Measurements from ENCODE around the gene STOML3.
A peak's percentile ranks its signal among the peaks of the same experiment; 100 is the strongest.

The STOML3 gene

GRCh38 chr13:38980750-38981078, 9.9 kb downstream of the STOML3 start:
- peak; percentile 34 for DNase-seq

GRCh38 chr13:38979891-38980749, 10.5 kb downstream of the STOML3 start:
- peak; percentile 41 for DNase-seq

GRCh38 chr13:38970380-38971051, 20.1 kb downstream of the STOML3 start:
- DNase-seq: peak; percentile 6

- DNase-seq: no peak
Measured at GRCh38 chr13:38969187-38969586, 21.4 kb downstream of the STOML3 start.

- no peak for DNase-seq
Measured at GRCh38 chr13:38967446-38967845, 23.2 kb downstream of the STOML3 start.

GRCh38 chr13:38965281-38965680, 25.4 kb downstream of the STOML3 start:
- DNase-seq: no peak

- DNase-seq: no peak
Measured at GRCh38 chr13:38960175-38960574, 30.5 kb downstream of the STOML3 start.

- no peak for DNase-seq
Measured at GRCh38 chr13:38957794-38958592, 32.6 kb downstream of the STOML3 start.

- DNase-seq: no peak
Measured at GRCh38 chr13:38954844-38955243, 35.8 kb downstream of the STOML3 start.

- no peak for DNase-seq
Measured at GRCh38 chr13:38954291-38954690, 36.3 kb downstream of the STOML3 start.

GRCh38 chr13:38952827-38953226, 37.8 kb downstream of the STOML3 start:
- DNase-seq: no peak

GRCh38 chr13:38951525-38952313, 38.9 kb downstream of the STOML3 start:
- DNase-seq: no peak

GRCh38 chr13:38950987-38951386, 39.6 kb downstream of the STOML3 start:
- no peak for DNase-seq

GRCh38 chr13:38947054-38947453, 43.6 kb downstream of the STOML3 start:
- no peak for DNase-seq

GRCh38 chr13:38944219-38944618, 46.4 kb downstream of the STOML3 start:
- DNase-seq: no peak

GRCh38 chr13:38943231-38943630, 47.4 kb downstream of the STOML3 start:
- no peak for DNase-seq

GRCh38 chr13:38941353-38941945, 49.2 kb downstream of the STOML3 start:
- no peak for DNase-seq

- no peak for DNase-seq
Measured at GRCh38 chr13:38933786-38934185, 56.8 kb downstream of the STOML3 start.

- no peak for DNase-seq
Measured at GRCh38 chr13:38922170-38922569, 68.5 kb downstream of the STOML3 start.

- no peak for DNase-seq
Measured at GRCh38 chr13:38921081-38921480, 69.5 kb downstream of the STOML3 start.
